ENCODE measurements around the gene WDR62.

Gene WDR62

DNA sequence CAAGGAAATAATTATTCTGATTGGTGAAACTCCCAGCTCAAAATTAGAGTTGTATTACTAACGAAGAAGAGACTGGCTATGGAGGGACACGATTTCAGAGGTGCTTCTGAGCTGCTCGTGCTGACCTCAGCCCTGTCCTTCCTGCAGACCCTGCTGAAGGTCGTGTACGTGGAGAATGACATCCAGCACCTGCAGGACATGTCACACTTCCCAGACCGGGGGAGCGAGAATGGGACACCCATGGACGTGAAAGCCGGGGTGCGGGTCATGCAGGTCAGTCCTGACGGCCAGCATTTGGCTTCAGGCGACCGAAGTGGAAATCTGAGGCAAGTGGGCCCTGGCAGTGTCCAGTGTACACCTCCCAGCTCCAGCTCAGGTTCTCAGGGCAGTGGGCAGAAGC lies 28.2 kb downstream of the WDR62 start:
- no peak for FAIRE-seq

DNA sequence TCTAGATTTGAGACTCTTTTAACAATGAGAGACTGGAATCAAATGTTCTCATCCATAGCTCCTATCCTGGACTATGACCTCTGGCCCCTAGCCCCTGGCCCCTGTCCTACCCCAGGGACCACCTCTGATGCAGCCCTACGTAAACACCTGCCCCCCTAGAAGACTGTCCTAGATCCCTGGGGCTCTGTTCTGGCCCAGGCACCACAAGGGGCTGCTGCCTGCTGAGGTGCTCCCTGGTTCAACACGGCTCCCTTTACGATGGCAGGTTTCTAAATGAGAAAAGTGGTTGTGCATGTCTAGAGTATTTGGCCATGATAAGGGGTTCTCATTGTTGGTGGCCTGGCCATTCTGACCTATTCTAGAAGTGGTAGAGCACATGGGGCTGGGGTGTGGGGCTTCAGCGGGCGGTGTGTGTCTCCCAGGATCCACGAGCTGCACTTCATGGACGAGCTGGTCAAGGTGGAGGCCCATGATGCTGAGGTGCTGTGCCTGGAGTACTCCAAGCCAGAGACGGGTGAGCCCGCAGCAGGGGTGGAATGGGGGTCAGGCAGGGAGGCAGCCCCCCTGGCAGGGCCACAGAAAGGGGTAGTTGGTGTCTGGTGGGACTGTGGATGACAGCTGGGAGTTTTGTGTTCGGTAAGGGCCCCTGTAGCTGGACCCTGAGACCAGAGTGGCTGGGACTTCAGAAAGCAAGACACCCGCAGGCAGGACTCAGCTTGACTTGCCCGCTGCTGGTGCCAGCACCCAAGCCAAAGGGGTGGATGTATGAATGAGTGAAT lies 29.7 kb downstream of the WDR62 start:
- FAIRE-seq, result no peak

- no peak for FAIRE-seq
Observed at GRCh38 chr19:36086326-36086725, 31.6 kb downstream of the WDR62 start.

DNA sequence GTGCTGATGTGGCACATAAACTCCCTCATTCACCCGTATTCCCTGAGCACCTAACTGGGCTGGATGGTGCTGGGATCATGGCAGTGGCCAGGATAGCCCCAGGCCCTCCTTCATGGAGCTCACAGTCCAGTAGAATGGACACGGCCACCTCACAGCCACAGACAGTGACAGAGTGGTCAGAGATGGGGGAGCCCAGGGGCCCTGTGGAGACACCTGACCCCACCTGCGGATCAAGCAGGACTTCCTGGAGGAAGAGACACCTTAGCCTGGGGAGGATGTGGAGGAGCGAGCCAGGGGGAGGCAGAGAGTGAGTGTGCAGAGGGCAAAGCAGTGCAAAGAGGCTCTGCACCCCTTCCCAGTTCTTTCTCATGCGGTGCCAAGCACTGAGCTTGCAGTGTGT lies 35.1 kb downstream of the WDR62 start:
- no peak for FAIRE-seq

- no peak for FAIRE-seq
Observed at GRCh38 chr19:36090910-36091695, 36.4 kb downstream of the WDR62 start.

- FAIRE-seq, result no peak
Observed at GRCh38 chr19:36092566-36092965, 37.9 kb downstream of the WDR62 start.

GRCh38 chr19:36093146-36093662 lies 38.5 kb downstream of the WDR62 start:
- no peak for FAIRE-seq

DNA sequence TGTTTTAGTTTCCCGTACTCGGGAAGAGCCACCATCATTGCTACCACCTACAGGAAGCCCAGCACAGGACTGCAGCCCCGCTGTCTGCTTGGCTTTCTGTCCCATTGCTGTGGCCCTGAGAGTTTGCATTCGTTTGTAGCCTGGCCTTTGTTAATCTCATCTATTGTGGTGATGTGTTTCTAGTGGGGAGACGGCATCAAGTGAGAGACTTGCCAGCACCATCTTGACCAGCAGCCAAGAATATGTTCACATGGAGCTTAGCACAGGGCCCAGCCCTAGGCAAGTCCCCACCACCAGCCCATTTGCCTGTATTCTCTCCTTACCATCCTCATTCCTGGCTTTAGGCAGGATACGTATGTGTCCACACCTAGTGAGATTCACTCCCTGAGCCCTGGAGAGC lies 39.0 kb downstream of the WDR62 start:
- FAIRE-seq, result no peak

- FAIRE-seq, result no peak
Observed at GRCh38 chr19:36097036-36097435, 42.3 kb downstream of the WDR62 start.

- no peak for FAIRE-seq
Observed at GRCh38 chr19:36099166-36099785, 44.6 kb downstream of the WDR62 start.

GRCh38 chr19:36100476-36100875 lies 45.8 kb downstream of the WDR62 start:
- FAIRE-seq, result no peak

- FAIRE-seq, result no peak
Observed at GRCh38 chr19:36101550-36102327, 47.0 kb downstream of the WDR62 start.

GRCh38 chr19:36103040-36103626 lies 48.4 kb downstream of the WDR62 start:
- FAIRE-seq, result no peak

DNA sequence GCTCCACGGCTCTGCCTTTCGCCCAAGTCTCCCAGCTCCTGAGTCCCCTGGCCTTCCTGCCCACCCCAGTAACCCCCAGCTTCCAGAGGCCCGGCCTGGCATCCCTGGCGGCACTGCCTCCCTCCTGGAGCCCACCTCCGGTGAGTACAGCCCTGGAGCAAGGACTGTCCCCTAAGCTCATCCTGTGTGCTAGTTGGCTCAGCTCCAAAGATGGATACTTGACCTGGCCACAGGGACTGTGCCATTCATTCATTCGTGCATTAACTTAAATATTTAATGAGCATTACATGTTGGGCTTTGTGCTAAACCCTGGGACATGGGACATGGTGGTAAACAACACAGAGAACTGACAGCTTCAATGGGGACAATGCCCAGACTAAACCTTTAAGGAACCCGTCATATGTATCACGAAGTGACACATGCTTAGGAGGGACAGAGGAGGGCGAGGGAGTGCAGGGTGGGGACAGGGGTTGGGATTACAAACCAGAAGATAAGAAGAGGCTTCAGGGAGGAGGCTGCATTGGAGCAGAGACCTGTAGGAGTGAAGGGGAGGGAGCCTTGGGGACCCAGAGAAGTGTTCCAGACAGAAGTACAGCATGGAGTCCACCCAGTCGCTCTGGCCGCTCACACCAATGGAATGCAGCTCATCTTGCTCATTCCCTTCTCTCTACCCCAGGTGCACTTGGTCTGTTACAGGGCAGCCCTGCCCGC lies 49.3 kb downstream of the WDR62 start:
- FAIRE-seq, result no peak

DNA sequence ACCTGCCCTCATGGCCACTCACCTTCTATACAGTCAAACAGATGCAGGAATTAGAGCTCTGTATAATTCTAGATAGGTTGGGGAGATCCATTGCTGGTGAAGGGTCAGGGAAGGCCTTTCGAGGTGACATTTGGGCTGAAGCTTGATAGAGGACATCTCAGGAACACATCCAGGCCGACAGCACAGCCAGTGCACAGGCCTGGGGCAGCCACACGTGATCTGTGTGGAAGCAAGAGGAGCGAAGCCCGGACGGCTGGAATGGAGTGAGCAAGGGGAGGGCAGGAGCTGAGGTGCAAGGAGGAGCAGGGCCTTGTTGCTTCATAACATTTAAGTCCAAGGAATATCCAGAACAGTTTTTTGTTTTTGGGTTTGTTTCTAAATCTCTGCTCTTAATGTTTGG lies 51.7 kb downstream of the WDR62 start:
- FAIRE-seq, result no peak

DNA sequence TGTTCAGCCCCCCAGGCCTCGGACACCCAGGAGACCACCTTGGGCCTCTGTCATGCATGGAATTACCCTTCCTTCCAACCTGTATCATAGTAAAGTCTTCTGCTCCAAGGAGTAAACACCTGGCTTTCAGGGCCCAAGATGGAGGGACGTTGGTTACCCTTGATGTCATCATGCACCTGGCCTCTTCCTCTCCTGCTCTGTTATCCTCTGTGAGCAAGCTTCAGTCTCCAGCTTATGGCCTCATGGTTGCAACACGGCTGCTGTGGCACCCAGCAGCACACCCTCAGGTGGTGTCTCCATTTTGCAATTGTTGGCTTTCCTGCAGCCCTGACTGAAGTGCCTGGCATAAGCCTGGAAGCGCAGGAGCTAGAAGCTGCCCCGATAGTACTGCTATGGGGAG lies 52.3 kb downstream of the WDR62 start:
- no peak for FAIRE-seq

GRCh38 chr19:36108684-36109083 lies 54.0 kb downstream of the WDR62 start:
- FAIRE-seq, result no peak

DNA sequence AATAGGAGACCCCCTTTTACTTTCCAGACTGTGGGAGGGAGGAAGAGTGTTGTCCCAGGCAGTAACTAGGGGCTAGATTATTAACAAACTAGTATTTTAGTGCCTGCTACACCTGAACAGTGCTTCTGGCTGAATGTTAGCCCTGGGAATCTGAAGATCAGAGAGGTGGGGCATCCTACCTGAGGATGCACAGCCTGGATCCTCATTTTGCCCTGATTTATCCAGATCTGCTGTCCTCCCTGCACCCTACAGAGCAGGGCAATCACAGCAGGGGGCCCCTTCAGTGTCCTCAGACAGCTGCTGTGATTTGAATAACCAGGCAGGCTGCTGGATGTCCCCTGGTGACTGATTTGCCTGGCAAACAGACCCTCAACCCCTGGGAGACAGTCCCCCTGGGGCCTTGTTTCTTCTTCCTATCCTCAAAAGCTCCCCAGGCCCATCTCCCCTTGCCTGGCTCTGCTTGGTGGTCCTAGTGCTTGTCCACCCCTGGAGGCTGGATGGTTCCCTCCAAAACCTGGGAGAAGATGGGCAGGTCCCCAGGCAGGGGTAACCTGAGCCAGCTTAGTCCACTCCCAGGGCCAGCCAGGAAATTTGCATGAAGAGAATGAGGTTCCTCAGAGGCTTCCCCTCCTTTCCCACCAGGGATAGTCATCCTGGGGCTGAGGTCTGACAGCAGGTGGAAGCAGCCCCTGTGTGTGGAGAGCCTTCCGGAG lies 55.9 kb downstream of the WDR62 start, which contains the start of gene OVOL3:
Gene OVOL3, plus strand, starts transcription at position 657 of the 713 bp plus-strand sequence. CDS start 60 bp downstream, outside the sequence.
- FAIRE-seq, result no peak

DNA sequence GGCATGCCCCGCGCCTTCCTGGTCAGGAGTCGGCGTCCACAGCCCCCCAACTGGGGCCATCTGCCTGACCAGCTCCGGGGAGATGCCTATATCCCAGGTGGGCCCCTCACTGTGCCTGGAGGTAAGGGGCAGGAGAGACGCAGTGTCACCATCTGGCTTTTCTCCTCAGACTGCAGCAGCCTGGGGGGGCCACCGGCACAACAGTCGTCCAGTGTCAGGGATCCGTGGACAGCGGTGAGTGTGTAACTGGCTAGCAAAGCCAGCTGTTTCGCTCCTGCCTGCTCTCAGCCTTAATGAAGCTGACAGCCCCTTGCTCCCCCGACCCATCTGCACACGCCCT lies 56.5 kb downstream of the WDR62 start:
- no peak for FAIRE-seq

- FAIRE-seq, result no peak
Observed at GRCh38 chr19:36112678-36113077, 58.0 kb downstream of the WDR62 start.

DNA sequence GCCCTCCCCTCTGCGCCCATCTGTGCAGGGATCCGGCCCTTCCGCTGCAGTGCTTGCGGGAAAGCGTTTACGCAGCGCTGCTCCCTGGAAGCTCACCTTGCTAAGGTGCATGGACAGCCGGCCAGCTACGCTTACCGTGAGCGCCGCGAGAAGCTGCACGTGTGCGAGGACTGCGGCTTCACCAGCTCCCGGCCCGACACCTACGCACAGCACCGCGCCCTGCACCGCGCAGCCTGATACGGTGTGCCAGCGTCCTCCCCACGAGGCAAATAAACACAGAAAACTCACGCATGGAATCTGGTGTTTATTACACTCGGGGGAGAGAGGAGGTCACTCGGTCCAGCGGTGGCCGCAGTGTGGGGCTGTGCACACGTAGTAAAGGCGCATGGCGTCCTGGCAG lies 58.7 kb downstream of the WDR62 start:
- FAIRE-seq, result no peak

Measured in endometrium (tissue), 2 donors.